Measurements from ENCODE around the gene RALGAPA2.

RALGAPA2 gene

DNA sequence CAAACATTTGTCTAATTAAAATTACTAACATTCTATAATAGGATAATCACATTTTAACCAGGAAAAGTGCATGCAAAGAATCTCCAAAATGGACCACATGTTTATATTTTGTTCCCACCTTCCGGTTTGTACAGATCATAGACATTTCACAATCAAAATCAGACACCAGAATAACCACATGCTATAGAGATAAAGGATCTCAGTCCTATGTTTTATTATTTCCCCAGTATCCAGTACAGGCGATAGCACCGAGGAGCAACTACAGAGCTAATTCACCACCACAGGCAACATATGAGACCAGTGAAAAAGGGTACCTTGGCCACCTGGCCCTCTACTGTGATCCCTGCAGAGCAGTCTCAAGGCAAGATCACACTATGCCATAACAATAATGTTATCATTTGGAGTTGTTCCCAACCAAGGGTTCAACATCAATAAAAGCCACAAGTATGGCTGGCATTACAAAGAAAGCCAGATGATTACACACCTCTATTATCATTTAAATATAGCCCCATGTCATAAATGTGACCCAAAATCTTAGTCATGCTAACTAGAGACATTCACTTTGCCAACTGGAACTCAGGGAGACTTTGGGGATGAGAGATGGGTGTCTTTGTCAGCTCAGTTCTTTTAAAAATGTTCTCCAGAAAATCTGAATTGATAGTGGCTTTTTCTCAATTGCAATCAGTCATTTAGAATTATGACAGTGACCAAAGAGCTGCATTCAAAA, 46.7 kb downstream of the RALGAPA2 start:
- Histone ChIP-seq H3K4me1 (ENCODE audit: control insufficient read depth in 2 of 2, insufficient read depth in 2 of 2, low read length in 2 of 2) (peaks cover 0 to 2% of the 10 kb centered on the region in 2 donors), H3K36me3 (ENCODE audit: control insufficient read depth in 2 of 2, insufficient read depth in 2 of 2, low read length in 2 of 2) (no peaks in the 10 kb centered on the region), H3K4me3 (ENCODE audit: low read length in 2 of 2) (no peak overlapping the region), H3K27ac (ENCODE audit: low read depth in 2 of 2, low read length in 2 of 2) (no peak overlapping the region), H3K27me3 (ENCODE audit: control insufficient read depth in 2 of 2, insufficient read depth in 2 of 2, low read length in 2 of 2) (no peaks in the 10 kb centered on the region), H3K9me3 (ENCODE audit: control insufficient read depth in 2 of 2, low read length in 2 of 2) (no peaks in the 10 kb centered on the region), H3K9ac (ENCODE audit: low read depth in 1 of 2, low read length in 2 of 2) (no peak overlapping the region)

DNA sequence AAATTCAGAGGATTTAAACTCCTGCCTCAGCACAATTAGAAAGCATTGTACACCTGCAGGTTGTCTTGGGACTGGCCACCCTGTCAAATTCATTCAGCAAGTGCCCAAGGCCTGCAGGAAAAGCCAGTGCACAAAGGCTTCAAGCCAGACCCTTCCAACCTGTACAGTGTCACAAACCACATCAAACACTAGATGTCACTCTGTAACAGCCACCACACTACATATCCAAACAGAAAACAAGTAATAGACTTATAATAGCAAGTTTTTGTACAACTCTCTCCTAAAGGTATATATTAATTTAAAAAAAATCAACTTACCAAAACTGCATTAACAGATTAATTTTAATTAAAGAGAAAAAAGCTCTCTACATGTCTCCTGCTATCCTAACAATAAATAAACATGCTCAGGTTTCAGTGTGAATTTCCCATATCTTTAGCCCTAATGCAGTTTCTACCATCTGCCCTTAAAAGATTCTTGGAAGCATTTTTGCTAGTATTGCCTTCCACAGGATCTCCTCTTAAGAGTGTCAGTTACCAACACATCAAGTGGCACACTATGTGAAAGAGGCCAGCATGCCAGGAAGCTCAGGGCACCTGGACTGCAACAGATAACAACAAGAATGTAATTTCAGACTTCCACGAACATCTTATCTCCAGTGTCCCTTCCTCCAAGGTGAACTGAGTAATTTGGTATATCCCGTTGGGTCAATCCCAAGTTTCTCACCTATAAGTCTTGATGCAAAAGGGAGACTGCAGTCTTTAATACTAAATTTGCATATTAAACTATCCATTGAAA, 47.5 kb downstream of the RALGAPA2 start:
- peaks cover 0 to 2% of the 10 kb centered on the region in 2 donors for H3K4me1 ChIP-seq (ENCODE audit: control insufficient read depth in 2 of 2, insufficient read depth in 2 of 2, low read length in 2 of 2)
- H3K36me3 ChIP-seq (ENCODE audit: control insufficient read depth in 2 of 2, insufficient read depth in 2 of 2, low read length in 2 of 2), result no peaks in the 10 kb centered on the region
- H3K27me3 ChIP-seq (ENCODE audit: control insufficient read depth in 2 of 2, insufficient read depth in 2 of 2, low read length in 2 of 2), result no peaks in the 10 kb centered on the region
- no peak overlapping the region for H3K27ac ChIP-seq (ENCODE audit: low read depth in 2 of 2, low read length in 2 of 2)
- no peak overlapping the region for H3K4me3 ChIP-seq (ENCODE audit: low read length in 2 of 2)
- no peak overlapping the region for H3K9ac ChIP-seq (ENCODE audit: low read depth in 1 of 2, low read length in 2 of 2)
- H3K9me3 ChIP-seq (ENCODE audit: control insufficient read depth in 2 of 2, low read length in 2 of 2), result no peaks in the 10 kb centered on the region

DNA sequence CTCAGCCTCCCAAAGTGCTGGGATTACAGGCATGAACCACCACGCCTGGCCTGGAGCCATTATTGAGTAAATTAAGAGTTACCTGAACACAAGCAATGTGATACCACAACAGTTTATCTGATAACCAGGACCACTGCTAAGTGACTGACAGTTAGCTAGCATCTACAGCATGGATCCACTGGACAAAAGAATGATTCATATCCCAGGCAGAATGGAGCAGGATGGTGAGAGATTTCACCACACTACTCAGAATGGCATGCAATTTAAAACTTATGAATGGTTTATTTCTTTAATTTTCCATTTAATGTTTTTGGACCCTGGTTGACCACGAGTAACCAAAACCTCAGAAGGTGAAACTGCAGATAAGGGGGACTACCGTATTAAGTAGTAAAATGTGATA, 48.6 kb downstream of the RALGAPA2 start:
- H3K27me3 ChIP-seq (ENCODE audit: control insufficient read depth in 2 of 2, insufficient read depth in 2 of 2, low read length in 2 of 2), result no peaks in the 10 kb centered on the region
- H3K4me3 ChIP-seq (ENCODE audit: low read length in 2 of 2), result no peak overlapping the region
- H3K9me3 ChIP-seq (ENCODE audit: control insufficient read depth in 2 of 2, low read length in 2 of 2), result no peaks in the 10 kb centered on the region
- peaks cover 0 to 2% of the 10 kb centered on the region in 2 donors for H3K4me1 ChIP-seq (ENCODE audit: control insufficient read depth in 2 of 2, insufficient read depth in 2 of 2, low read length in 2 of 2)
- no peaks in the 10 kb centered on the region for H3K36me3 ChIP-seq (ENCODE audit: control insufficient read depth in 2 of 2, insufficient read depth in 2 of 2, low read length in 2 of 2)
- H3K9ac ChIP-seq (ENCODE audit: low read depth in 1 of 2, low read length in 2 of 2), result no peak overlapping the region
- H3K27ac ChIP-seq (ENCODE audit: low read depth in 2 of 2, low read length in 2 of 2), result no peak overlapping the region

DNA sequence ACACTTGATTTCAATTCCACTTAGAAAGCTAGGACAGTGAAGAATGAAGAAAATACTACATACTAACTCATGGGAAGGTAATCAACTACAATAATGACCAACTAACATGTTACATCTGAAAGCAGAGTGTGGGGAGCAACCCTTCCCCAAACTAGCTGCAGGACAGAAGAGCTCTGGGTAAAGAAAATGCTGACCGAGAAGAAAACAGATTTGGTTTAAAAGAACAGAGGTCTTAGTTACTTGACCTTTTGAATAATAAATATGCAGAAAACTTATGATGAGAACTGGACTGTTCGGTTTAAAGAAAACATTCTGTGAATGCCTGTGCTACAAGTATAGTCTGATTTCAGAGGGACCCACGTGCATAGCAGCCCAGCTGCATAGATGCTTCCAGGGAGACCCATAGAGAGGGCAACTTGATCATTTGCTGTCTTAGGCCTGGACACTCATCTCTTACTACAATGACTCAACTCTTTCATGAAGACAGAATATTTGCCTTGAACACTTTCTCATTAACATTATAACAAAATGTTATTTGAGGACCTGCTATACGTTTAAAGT, 53.5 kb downstream of the RALGAPA2 start:
- Histone ChIP-seq H3K9me3 (ENCODE audit: control insufficient read depth in 2 of 2, low read length in 2 of 2) (no peaks in the 10 kb centered on the region), H3K4me1 (ENCODE audit: control insufficient read depth in 2 of 2, insufficient read depth in 2 of 2, low read length in 2 of 2) (no peaks in the 10 kb centered on the region)

DNA sequence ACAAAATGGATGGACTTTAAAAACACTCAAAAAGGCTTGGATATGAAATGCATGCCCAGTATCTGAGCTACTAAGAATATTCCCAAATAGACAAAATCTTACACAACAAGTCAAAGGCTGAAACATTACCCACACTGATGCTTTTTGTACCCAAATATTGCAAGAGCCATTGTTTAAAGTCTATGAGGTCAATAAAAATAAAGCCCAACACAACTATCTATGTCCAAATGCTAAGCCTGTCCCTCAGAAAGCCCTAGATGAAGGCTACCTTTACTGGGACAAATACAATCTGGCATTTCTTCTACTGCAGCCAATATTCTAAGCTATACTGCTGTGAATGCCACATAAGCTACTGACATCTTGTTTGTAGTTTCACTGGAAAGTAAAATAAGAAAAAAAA, 54.3 kb downstream of the RALGAPA2 start:
- H3K27me3 ChIP-seq (ENCODE audit: control insufficient read depth in 2 of 2, insufficient read depth in 2 of 2, low read length in 2 of 2), result no peaks in the 10 kb centered on the region
- no peaks in the 10 kb centered on the region for H3K9me3 ChIP-seq (ENCODE audit: control insufficient read depth in 2 of 2, low read length in 2 of 2)
- no peaks in the 10 kb centered on the region for H3K4me1 ChIP-seq (ENCODE audit: control insufficient read depth in 2 of 2, insufficient read depth in 2 of 2, low read length in 2 of 2)
- peaks cover 0 to 7% of the 10 kb centered on the region in 2 donors for H3K36me3 ChIP-seq (ENCODE audit: control insufficient read depth in 2 of 2, insufficient read depth in 2 of 2, low read length in 2 of 2)
- no peak overlapping the region for H3K4me3 ChIP-seq (ENCODE audit: low read length in 2 of 2)
- no peak overlapping the region for H3K27ac ChIP-seq (ENCODE audit: low read depth in 2 of 2, low read length in 2 of 2)
- H3K9ac ChIP-seq (ENCODE audit: low read depth in 1 of 2, low read length in 2 of 2), result no peak overlapping the region

More for the DNA sequence above, 53.5 kb downstream of the RALGAPA2 start:
- Histone ChIP-seq H3K4me3 (ENCODE audit: low read length in 2 of 2) (no peak overlapping the region), H3K9ac (ENCODE audit: low read depth in 1 of 2, low read length in 2 of 2) (no peak overlapping the region), H3K27ac (ENCODE audit: low read depth in 2 of 2, low read length in 2 of 2) (no peak overlapping the region), H3K36me3 (ENCODE audit: control insufficient read depth in 2 of 2, insufficient read depth in 2 of 2, low read length in 2 of 2) (peaks cover 0 to 7% of the 10 kb centered on the region in 2 donors), H3K27me3 (ENCODE audit: control insufficient read depth in 2 of 2, insufficient read depth in 2 of 2, low read length in 2 of 2) (no peaks in the 10 kb centered on the region)

DNA sequence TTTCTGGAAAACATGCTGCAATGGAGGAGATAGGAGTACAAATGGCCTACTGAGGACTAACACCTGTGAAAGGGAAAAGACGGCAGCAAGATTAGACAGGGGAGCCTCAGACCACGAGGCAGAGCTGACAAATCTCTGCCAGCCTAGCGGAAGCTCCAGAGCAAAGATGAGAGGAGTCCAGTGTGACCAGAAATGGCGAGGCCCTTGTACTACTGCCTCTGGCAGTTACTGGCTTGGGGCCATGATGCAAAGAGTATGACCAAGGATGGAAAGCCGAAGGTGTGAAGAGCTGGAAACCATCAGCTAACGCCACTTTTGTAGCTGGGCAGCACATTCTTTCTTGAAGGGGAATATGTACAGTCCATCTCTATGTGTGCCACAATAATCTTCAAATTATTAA, 55.4 kb downstream of the RALGAPA2 start:
- Histone ChIP-seq H3K9me3 (ENCODE audit: control insufficient read depth in 2 of 2, low read length in 2 of 2) (no peaks in the 10 kb centered on the region), H3K27me3 (ENCODE audit: control insufficient read depth in 2 of 2, insufficient read depth in 2 of 2, low read length in 2 of 2) (no peaks in the 10 kb centered on the region), H3K36me3 (ENCODE audit: control insufficient read depth in 2 of 2, insufficient read depth in 2 of 2, low read length in 2 of 2) (peaks cover 2 to 7% of the 10 kb centered on the region in 2 donors), H3K4me3 (ENCODE audit: low read length in 2 of 2) (no peak overlapping the region), H3K27ac (ENCODE audit: low read depth in 2 of 2, low read length in 2 of 2) (no peak overlapping the region), H3K9ac (ENCODE audit: low read depth in 1 of 2, low read length in 2 of 2) (no peak overlapping the region), H3K4me1 (ENCODE audit: control insufficient read depth in 2 of 2, insufficient read depth in 2 of 2, low read length in 2 of 2) (no peaks in the 10 kb centered on the region)

DNA sequence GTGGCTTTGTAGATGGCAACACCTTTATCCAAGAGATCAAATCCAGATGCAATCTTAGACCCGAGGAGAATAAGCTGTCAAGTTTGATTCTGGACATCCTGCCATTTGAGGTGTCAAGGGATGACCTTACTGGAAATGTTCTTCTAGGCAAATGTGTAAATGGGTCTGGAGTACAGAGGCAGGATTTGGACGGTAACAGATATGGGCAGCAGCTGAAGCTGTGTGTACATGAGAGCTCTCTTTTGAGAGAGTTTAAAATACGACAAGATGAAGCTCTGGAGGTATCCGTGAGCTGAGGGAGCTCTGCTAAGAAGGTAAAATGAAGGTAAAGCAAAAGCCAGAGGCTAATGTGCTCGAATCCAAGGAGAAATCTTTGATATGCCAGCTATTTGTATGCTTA, 56.6 kb downstream of the RALGAPA2 start:
- Histone ChIP-seq H3K9ac (ENCODE audit: low read depth in 1 of 2, low read length in 2 of 2) (no peak overlapping the region), H3K4me3 (ENCODE audit: low read length in 2 of 2) (no peak overlapping the region), H3K4me1 (ENCODE audit: control insufficient read depth in 2 of 2, insufficient read depth in 2 of 2, low read length in 2 of 2) (no peaks in the 10 kb centered on the region), H3K9me3 (ENCODE audit: control insufficient read depth in 2 of 2, low read length in 2 of 2) (no peaks in the 10 kb centered on the region), H3K27ac (ENCODE audit: low read depth in 2 of 2, low read length in 2 of 2) (no peak overlapping the region), H3K36me3 (ENCODE audit: control insufficient read depth in 2 of 2, insufficient read depth in 2 of 2, low read length in 2 of 2) (peaks cover 2 to 7% of the 10 kb centered on the region in 2 donors), H3K27me3 (ENCODE audit: control insufficient read depth in 2 of 2, insufficient read depth in 2 of 2, low read length in 2 of 2) (no peaks in the 10 kb centered on the region)

DNA sequence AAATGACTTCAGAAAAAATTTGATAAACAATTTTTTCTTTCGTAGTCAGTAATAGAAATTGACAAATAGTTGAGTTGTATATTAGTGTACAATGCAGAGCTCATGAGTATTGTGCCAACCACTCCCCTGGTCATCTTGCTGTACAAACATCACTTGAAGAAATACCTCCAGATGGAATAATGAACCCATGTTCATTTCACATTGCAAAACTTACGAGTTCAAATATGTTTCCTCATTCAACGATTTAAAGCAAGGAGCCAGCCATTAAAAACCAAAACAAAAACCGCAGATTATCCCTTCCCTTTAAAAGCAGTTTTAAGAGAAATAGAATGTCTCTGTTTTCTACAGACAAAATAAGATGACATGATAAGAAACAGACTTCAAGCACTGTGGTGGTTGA, 62.5 kb downstream of the RALGAPA2 start:
- Histone ChIP-seq H3K36me3 (ENCODE audit: control insufficient read depth in 2 of 2, insufficient read depth in 2 of 2, low read length in 2 of 2) (peaks cover 0 to 8% of the 10 kb centered on the region in 2 donors), H3K4me1 (ENCODE audit: control insufficient read depth in 2 of 2, insufficient read depth in 2 of 2, low read length in 2 of 2) (no peaks in the 10 kb centered on the region), H3K9ac (ENCODE audit: low read depth in 1 of 2, low read length in 2 of 2) (no peak overlapping the region), H3K4me3 (ENCODE audit: low read length in 2 of 2) (no peak overlapping the region), H3K9me3 (ENCODE audit: control insufficient read depth in 2 of 2, low read length in 2 of 2) (no peaks in the 10 kb centered on the region), H3K27ac (ENCODE audit: low read depth in 2 of 2, low read length in 2 of 2) (no peak overlapping the region), H3K27me3 (ENCODE audit: control insufficient read depth in 2 of 2, insufficient read depth in 2 of 2, low read length in 2 of 2) (no peaks in the 10 kb centered on the region)

DNA sequence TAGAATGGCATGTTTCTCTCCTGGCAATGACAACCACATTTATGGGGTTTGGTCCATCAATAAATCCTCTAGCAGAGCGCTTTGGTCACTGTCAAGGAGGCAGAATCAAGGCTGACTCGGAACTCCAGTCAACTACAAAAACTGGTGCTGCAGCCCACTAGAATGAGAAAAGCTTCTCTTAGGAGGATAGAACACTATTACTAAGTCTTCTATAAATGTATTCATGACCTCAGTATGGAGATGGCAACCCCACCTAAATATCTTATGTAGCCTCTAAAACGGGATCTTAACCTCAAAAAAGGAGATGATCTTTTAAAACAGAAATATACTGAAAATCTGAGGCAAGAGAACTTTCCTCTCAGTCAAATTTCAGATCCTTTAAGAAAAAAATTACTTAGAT, 68.5 kb downstream of the RALGAPA2 start:
- Histone ChIP-seq H3K27ac (ENCODE audit: low read depth in 2 of 2, low read length in 2 of 2) (no peak overlapping the region), H3K4me1 (ENCODE audit: control insufficient read depth in 2 of 2, insufficient read depth in 2 of 2, low read length in 2 of 2) (no peaks in the 10 kb centered on the region), H3K9me3 (ENCODE audit: control insufficient read depth in 2 of 2, low read length in 2 of 2) (no peaks in the 10 kb centered on the region), H3K27me3 (ENCODE audit: control insufficient read depth in 2 of 2, insufficient read depth in 2 of 2, low read length in 2 of 2) (no peaks in the 10 kb centered on the region), H3K4me3 (ENCODE audit: low read length in 2 of 2) (no peak overlapping the region), H3K9ac (ENCODE audit: low read depth in 1 of 2, low read length in 2 of 2) (no peak overlapping the region), H3K36me3 (ENCODE audit: control insufficient read depth in 2 of 2, insufficient read depth in 2 of 2, low read length in 2 of 2) (peaks cover 11 to 12% of the 10 kb centered on the region in 2 donors)

DNA sequence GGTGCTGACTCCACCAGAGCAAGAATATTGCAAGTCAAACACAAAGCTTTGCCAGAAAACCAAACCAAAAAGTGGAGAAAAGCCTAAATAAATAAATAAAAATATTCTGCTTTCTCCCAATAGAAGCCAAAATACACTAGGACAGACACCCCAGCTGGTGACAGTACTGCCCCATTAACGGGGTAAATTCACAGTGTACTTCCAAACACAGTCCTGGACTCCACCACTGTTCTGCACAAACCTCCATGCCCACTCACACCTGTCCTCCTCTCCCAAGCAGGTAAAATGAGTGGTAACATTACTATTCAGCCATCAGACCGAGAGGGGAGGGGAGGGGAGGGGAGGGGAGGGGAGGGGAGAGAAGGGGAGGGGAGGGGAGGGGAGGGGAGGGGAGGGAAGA, 70.7 kb downstream of the RALGAPA2 start:
- peaks cover 21 to 24% of the 10 kb centered on the region in 2 donors for H3K36me3 ChIP-seq (ENCODE audit: control insufficient read depth in 2 of 2, insufficient read depth in 2 of 2, low read length in 2 of 2)
- no peak overlapping the region for H3K9ac ChIP-seq (ENCODE audit: low read depth in 1 of 2, low read length in 2 of 2)
- no peak overlapping the region for H3K4me3 ChIP-seq (ENCODE audit: low read length in 2 of 2)
- H3K27ac ChIP-seq (ENCODE audit: low read depth in 2 of 2, low read length in 2 of 2), result no peak overlapping the region
- no peaks in the 10 kb centered on the region for H3K27me3 ChIP-seq (ENCODE audit: control insufficient read depth in 2 of 2, insufficient read depth in 2 of 2, low read length in 2 of 2)
- no peaks in the 10 kb centered on the region for H3K9me3 ChIP-seq (ENCODE audit: control insufficient read depth in 2 of 2, low read length in 2 of 2)
- H3K4me1 ChIP-seq (ENCODE audit: control insufficient read depth in 2 of 2, insufficient read depth in 2 of 2, low read length in 2 of 2), result no peaks in the 10 kb centered on the region
